Spleen (tissue), 11 donors: ENCODE data around the gene SUCLG2. TPM values are rescaled to one million over a fixed set of nuclear protein-coding genes. Genes with fewer than 3 reads are reported as not detected.

ENCODE experiments used
- DNase-seq: peaks from one replicate; pipeline ENCODE4 v3.0.0-alpha.2; 2020
- H3K27ac ChIP-seq, 8 donors: fragments of 200-600 bp; sonication (generic) in 7 of 8; 1 replicate in 4 of 8; 2 replicates in 4 of 8; pipeline versions ENCODE4 v1.5.0 to v1.8.0; 2016 to 2021; ENCODE audit warnings: inconsistent platforms in 4 of 8, mild to moderate bottlenecking in 4 of 8, moderate library complexity in 1 of 8
- H3K27me3 ChIP-seq, 7 donors: fragments of 200-600 bp; sonication (generic) in 6 of 7; replicated peaks in 1 of 7; 1 replicate in 4 of 7; 2 replicates in 3 of 7; pipeline versions ENCODE4 v1.5.0 to v1.8.0; 2016 to 2021; ENCODE audit warnings: inconsistent platforms in 3 of 7, mild to moderate bottlenecking in 1 of 7
- H3K36me3 ChIP-seq, 6 donors: fragments of 200-600 bp; sonication (generic) in 5 of 6; 1 replicate in 4 of 6; 2 replicates in 2 of 6; pipeline versions ENCODE4 v1.5.0 to v1.8.0; 2016 to 2021; ENCODE audit warnings: inconsistent platforms in 2 of 6
- H3K4me1 ChIP-seq, 6 donors: fragments of 200-600 bp; sonication (generic) in 5 of 6; 1 replicate in 3 of 6; 2 replicates in 3 of 6; pipeline versions ENCODE4 v1.5.0 to v1.8.0; 2016 to 2021; ENCODE audit warnings: inconsistent platforms in 3 of 6
- H3K4me3 ChIP-seq, 8 donors: fragments of 200-600 bp; sonication (generic) in 7 of 8; 1 replicate in 4 of 8; 2 replicates in 4 of 8; pipeline versions ENCODE4 v1.5.0 to v1.8.0; 2016 to 2021; ENCODE audit warnings: inconsistent platforms in 4 of 8, mild to moderate bottlenecking in 4 of 8, moderate library complexity in 2 of 8
- H3K9me3 ChIP-seq, 8 donors: fragments of 200-600 bp; sonication (generic) in 7 of 8; 1 replicate in 4 of 8; 2 replicates in 4 of 8; pipeline versions ENCODE4 v1.5.0 to v1.8.0; 2016 to 2021; ENCODE audit warnings: inconsistent platforms in 4 of 8
- CTCF ChIP-seq, 11 experiments: fragments of 200-600 bp in 7 of 11; fragments of 450-650 bp in 4 of 11; sonication (generic) in 4 of 11; IDR thresholded peaks in 8 of 11; conservative IDR thresholded peaks in 3 of 11; 1 replicate in 7 of 11; 2 replicates in 4 of 11; pipeline versions ENCODE4 v1.4.0 to v1.8.0; 2016 to 2021; ENCODE audit warnings: antibody characterized with exemption in 11 of 11, inconsistent platforms in 4 of 11, mild to moderate bottlenecking in 1 of 11
- POLR2A ChIP-seq, 3 donors: fragments of 450-650 bp; IDR thresholded peaks; one replicate each; pipeline ENCODE4 v1.5.1; 2017; ENCODE audit warnings: antibody characterized with exemption in 3 of 3, mild to moderate bottlenecking in 1 of 3
- POLR2AphosphoS5 ChIP-seq, 3 donors: sonication (generic); formaldehyde crosslinking; IDR thresholded peaks; one replicate each; pipeline ENCODE4 v1.5.1; 2017; ENCODE audit warnings: antibody characterized with exemption in 3 of 3
- WGBS, 5 donors: extraction: QIAGEN DNeasy Blood & Tissue Kit in 3 of 5; methylation state at CpG; one replicate each; pipeline versions ENCODE4 v1.1.5 to v1.1.7; 2013 to 2018; 5-methylcytosine and 5-hydroxymethylcytosine counted together
- intact Hi-C: fragments of 100-400 bp; cut with DNase I; formaldehyde crosslinking; loops from one replicate; pipeline ENCODE4 v1.15.0; 2023; ENCODE audit warnings: low total_unique reads
- polyA plus RNA-seq, 3 donors: library from polyadenylated mRNA; stranded (reverse); fragments of 200-250 nt; gene quantifications; one replicate each; pipeline ENCODE4 v1.2.1, GENCODE V29; 2013
- total RNA-seq, 7 donors: library from RNA; depleted of rRNA in 3 of 7; stranded (reverse); fragments of >200 nt in 3 of 7; fragmentation: NEBNext Ultra II Directional in 4 of 7; extraction: Animal tissue kit (Norgen Biotek cat#: 25700) in 4 of 7; gene quantifications; one replicate each; pipeline versions ENCODE4 v1.1.0 to v1.2.1, GENCODE V29; 2016 to 2021
- donor health status: healthy with polysubstance abuse.
- donor health status: DM: no; HTN: no; CAD: no; lungs with moderate emphysema.
- donor health status: DM: no; HTN: no; CAD: no.
- donor health status: Bipolar disorder and iron deficiency.
- donor health status: healthy.
- donor health status: DM: no; HTN: no; CAD: no.
- donor health status: DM: yes; HTN: yes; CAD: no.

Gene SUCLG2
- total and polyA plus RNA-seq, 10 donors, result 31.5 to 75.6 (median 55.2) TPM

- no peak for TF ChIP-seq CTCF (IDR thresholded peaks at IDR 0.05 in 8 of 11, conservative IDR thresholded peaks at IDR 0.05 in 3 of 11)
- no peak for TF ChIP-seq POLR2AphosphoS5 (IDR thresholded peaks at IDR 0.05)
- TF ChIP-seq POLR2A (IDR thresholded peaks at IDR 0.05), result no peak
- peaks cover 0 to 93% (median 33%) of the 10 kb centered on the region in 6 donors for H3K36me3 ChIP-seq
- intact Hi-C loops, result no loop called here
Observed at GRCh38 chr3:67517781-67518180, 136.6 kb downstream of the SUCLG2 start.

GRCh38 chr3:67516496-67516895 lies 137.9 kb downstream of the SUCLG2 start:
- TF ChIP-seq POLR2A (IDR thresholded peaks at IDR 0.05) (no peak), CTCF (IDR thresholded peaks at IDR 0.05 in 8 of 11, conservative IDR thresholded peaks at IDR 0.05 in 3 of 11) (no peak), POLR2AphosphoS5 (IDR thresholded peaks at IDR 0.05) (no peak)
- no peak for DNase-seq
- no peaks in the 10 kb centered on the region for H3K27me3 ChIP-seq
- intact Hi-C loops, result no loop called here
- H3K36me3 ChIP-seq, result peaks cover 0 to 91% (median 33%) of the 10 kb centered on the region in 6 donors
- H3K4me1 ChIP-seq, result peaks cover 0 to 3% (median 0%) of the 10 kb centered on the region in 6 donors
- WGBS, 5 donors, result 87 to 92% (median 89%) methylated on average over 2 of the region's 2 CpGs
- no peaks in the 10 kb centered on the region for H3K9me3 ChIP-seq
- H3K4me3 ChIP-seq, result no peak overlapping the region
- H3K27ac ChIP-seq, result no peak overlapping the region

More at GRCh38 chr3:67517781-67518180, 136.6 kb downstream of the SUCLG2 start:
- no peaks in the 10 kb centered on the region for H3K27me3 ChIP-seq
- no peaks in the 10 kb centered on the region for H3K9me3 ChIP-seq
- H3K4me1 ChIP-seq, result peaks cover 0 to 5% (median 0%) of the 10 kb centered on the region in 6 donors
- H3K27ac ChIP-seq, result no peak overlapping the region
- DNase-seq, result no peak
- no peak overlapping the region for H3K4me3 ChIP-seq
- WGBS, 5 donors, result 88 to 99% (median 95%) methylated on average over 2 of the region's 2 CpGs

- peaks cover 0 to 93% (median 33%) of the 10 kb centered on the region in 6 donors for H3K36me3 ChIP-seq
- H3K4me3 ChIP-seq, result no peak overlapping the region
- intact Hi-C loops, result no loop called here
- H3K27me3 ChIP-seq, result no peaks in the 10 kb centered on the region
- H3K9me3 ChIP-seq, result no peaks in the 10 kb centered on the region
- no peaks in the 10 kb centered on the region for H3K4me1 ChIP-seq
- 62 to 76% (median 73%) methylated on average over 3 of the region's 3 CpGs for WGBS, 5 donors
- no peak for DNase-seq
- TF ChIP-seq POLR2AphosphoS5 (IDR thresholded peaks at IDR 0.05) (no peak), POLR2A (IDR thresholded peaks at IDR 0.05) (no peak), CTCF (IDR thresholded peaks at IDR 0.05 in 8 of 11, conservative IDR thresholded peaks at IDR 0.05 in 3 of 11) (no peak)
- no peak overlapping the region for H3K27ac ChIP-seq
Observed at GRCh38 chr3:67515778-67516177, 138.6 kb downstream of the SUCLG2 start.

- no peak for DNase-seq
- intact Hi-C loops, result no loop called here
- Histone ChIP-seq H3K36me3 (peaks cover 0 to 83% (median 10%) of the 10 kb centered on the region in 6 donors), H3K4me3 (no peak overlapping the region), H3K4me1 (no peaks in the 10 kb centered on the region), H3K9me3 (no peaks in the 10 kb centered on the region), H3K27ac (no peak overlapping the region), H3K27me3 (no peaks in the 10 kb centered on the region)
- TF ChIP-seq CTCF (IDR thresholded peaks at IDR 0.05 in 8 of 11, conservative IDR thresholded peaks at IDR 0.05 in 3 of 11) (no peak), POLR2AphosphoS5 (IDR thresholded peaks at IDR 0.05) (no peak)
- WGBS, 5 donors, result 93 to 98% (median 97%) methylated on average over 4 of the region's 4 CpGs
Observed at GRCh38 chr3:67509471-67510075, 144.8 kb downstream of the SUCLG2 start.
